ENCODE data around the gene ATP23.

Gene ATP23

DNA sequence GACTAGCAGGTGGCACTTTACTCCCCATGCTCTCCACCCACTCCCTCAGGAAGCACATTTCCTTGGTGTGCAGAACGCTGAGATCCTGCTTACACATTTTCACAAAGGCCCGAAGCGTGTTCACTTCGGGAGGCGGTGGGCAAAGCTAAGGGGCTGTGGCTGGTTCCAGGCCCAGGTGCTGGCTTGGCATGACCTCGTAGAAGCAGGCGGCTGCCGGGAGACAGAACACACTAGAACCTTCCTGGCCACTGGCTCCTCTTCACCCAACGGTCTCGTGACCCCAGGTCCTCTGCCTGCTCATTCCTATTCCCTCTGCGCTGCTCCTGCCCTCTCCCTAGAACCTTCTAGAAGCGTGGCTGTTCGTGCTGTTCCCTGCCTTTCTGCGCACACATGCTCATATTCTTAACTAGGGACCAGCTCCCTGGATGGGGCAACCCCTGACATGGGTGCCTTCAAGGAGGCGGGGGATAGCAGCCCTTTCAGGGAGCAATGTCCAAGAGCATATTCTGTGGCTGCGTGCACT, 43.3 kb downstream of the ATP23 start:
- DNase-seq = no peak

DNA sequence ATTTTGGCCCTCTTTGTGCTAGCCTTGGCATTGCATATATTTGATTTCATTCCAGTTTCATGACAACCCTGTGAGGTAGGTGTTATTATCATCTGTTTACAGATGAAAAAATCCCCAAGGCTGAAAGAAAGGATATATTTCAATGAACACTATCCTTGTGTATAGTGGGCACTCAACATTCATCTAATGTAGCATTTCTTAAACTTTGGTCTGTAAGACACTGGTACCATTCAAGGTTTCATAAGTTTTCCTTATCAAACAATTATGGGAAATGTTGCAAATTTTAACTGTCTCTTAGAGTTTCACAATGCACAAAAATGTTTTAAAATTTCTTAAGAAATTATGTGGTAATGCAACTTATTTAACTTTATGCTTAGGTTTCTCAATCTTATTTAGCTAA, 44.3 kb downstream of the ATP23 start:
- DNase-seq = no peak

DNA sequence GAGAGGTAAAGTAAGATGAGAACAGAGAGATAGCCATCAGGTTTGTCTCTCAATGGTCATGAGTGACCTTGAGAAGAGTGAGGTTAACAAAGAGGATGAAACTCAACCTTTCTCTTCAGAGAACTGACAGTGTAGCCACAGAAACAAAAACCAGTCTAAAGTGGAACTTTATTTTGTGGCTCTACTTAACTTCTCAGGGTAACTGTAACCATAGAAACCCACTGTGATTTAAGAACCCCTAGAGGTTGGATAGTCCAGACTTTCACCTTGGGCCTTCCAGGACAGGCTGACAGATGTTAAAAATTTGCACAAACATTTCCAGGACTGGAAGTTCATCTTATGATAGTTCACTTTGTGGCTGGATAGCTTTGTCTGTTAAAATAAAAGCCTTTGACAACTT, 48.5 kb downstream of the ATP23 start:
- DNase-seq = no peak

DNA sequence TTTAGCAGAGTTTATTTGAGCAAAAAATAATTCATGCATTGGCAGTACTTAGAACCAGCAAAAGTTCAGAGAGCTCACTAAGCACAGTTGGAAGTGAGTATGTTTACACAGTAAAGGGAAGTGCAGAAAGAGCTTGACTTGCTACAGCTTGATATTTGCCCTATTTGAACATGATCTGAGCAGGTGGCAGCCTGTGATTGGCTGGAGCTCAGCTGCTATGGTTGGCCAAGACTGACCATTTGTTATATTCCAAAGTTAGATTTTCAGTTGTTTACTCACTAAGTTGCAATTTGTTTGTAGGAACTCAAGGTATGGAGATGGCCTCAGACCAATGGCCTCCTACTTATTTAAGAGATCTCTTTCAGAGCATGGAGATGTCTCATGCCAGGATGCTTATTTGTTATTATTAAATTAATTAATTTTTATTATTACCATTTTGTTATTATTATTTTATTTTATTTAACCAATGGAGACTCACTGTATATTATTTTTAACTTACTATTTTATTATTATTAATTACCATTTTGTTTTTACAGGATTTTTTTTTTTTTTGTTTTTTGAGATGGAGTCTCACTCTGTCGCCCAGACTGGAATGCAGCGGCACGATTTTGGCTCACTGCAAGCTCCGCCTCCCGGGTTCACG, 49.0 kb downstream of the ATP23 start:
- no peak for DNase-seq

DNA sequence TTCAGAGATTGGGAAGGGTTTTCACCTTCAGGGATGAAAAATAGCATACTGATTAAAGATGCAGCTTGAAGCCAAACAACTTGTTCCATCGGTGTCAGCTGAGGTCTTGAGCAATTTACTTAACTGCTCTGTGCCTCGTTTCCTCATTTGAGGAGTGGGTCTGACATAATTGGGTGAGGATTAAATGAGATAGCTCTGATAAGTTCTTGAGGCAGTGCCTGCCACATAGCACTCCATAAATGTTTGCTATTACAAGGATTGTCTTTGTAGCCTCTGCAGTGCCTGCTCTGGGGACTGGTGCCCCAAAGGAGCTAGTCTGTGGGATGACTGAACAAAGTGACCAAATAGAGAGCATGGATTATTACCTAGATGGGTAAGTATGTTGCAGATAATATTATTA, 50.6 kb downstream of the ATP23 start:
- no peak for DNase-seq

DNA sequence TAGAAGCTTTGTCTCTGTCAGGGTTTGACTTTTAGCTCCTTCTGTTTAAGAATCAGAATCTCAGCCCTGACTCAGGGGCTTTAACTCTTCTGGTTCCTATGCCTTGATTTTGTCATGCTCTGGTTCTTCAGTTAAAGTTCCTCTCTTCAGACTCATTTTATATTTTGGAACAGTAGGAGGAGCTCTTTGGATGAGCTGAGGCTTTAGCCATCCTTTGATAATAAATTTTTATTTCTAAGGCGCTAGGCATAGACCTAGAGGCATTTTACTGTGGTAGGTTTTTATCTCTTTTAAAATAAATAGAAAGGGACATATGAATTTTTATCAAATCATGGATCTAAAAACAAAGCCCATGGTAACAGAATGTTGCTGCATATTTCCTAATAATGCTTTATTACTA, 51.7 kb downstream of the ATP23 start:
- DNase-seq = no peak

DNA sequence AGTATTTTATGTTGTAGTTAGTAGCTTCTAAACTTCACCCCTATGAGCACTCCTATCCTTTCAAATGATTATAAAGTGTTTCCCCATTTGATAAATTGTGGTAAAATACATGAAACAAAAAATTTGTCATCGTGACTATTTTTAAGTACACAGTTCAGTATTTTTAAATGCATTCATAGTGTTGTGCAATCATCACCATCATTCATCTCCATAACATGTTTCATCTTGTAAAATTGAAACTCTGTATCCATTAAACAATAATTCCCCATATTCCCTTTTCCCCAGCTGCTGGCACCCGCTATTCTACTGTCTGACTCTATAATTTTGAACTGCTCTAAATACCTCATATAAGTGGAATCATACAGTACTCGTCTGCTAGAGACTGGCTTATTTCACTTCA, 52.5 kb downstream of the ATP23 start:
- no peak for DNase-seq

DNA sequence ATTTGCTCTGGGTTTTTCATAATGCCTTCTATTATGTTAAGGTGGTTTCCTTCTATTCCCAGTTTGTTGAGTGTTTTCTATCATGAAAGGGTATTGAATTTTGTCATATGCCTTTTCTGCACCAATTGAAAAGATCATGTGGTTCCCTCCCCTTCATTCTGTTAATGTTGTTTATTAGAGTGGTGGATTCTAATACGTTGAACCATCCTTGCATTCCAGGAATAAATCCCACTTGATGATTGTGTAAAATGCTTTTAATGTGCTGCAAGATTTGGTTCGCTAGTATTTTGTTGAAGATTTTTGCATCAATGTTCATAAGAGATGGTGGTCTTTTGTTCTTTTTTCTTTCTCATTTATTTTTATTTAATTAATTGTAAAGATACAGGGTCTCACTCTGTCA, 55.2 kb downstream of the ATP23 start:
- no peak for DNase-seq

DNA sequence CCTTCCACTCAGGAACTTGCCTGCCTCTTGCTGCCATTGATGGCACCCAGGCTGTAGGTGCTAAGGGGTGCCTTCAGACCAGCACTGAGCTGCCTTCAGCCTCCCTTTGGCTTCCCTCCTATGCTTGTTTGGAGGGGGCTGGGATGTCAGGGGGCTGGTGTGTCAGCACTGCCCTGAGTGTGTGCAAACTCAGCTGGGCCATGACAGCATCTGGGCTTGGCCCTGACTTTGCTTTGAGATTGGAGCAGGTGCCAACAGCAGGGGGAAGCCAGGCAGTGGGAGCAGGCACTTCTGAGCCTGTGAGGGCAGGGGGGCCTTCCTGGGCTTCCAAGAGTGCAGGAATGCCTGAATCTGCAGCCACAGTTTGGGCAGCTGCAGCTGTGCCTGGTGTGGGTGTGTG, 56.9 kb downstream of the ATP23 start:
- DNase-seq = no peak

DNA sequence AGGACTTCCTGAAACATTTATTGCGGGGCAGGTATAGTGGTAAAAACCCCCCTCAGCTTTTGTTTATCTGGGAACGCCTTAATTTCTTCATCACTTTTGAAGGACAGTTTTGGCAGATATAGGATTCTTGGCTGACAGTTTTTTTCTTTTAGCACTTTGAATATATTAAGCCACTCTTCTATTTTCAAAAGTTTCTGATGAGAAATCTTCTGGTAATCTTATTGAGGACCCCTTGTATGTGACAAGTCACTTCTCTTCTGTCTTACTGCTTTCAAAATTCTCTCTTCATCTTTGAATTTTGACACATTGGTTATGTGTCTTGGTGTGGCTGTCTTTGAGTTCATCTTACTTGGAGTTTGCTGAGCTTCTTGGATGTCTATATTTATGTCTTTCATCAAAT, 59.1 kb downstream of the ATP23 start:
- DNase-seq = no peak

DNA sequence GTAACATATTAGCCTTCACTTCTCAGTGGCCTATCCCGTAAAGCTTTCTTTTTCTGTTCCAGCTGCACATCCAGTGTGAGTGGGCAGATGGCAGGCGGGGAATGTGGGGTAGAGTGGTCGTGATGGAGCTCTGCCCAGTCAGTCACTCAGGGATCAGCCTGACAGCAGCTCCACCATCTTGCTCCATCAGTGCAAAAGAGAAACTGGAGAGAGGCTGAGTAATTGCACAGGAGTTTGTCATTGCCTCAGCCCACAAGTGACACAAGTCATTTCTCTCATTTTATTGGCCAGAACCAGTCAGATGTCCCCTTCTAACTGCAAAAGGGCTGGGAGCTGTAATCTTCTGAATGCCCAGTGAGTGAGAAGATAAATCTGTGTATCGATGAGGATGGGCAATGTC, 66.5 kb downstream of the ATP23 start:
- no peak for DNase-seq

DNA sequence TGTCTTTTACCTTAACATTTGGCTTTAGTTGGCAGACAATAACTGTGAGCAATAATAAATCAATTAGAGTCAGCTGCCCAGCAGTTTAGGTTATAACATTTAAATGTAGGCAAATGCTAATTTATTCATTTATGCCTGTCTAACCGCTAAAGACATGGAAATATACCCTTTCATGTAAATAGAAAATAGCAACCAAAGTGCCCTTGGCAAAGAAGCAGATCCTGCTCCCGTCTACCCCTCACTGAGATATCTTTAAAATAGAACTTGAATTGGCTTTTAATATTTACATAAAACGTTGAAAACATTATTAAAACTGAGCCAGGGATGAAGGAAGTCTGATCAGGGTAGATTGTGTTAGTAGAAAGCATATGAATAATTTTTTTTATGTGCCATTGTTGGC, 67.3 kb downstream of the ATP23 start:
- no peak for DNase-seq
